Testis (tissue), 2 donors: ENCODE results near the gene FAM98C.

Experiments used
- CTCF ChIP-seq, 3 experiments: fragments of 450-650 bp in 2 of 3; fragments of 200-600 bp in 1 of 3; sonication (generic) in 1 of 3; IDR thresholded peaks; one replicate each; pipeline ENCODE4 v1.5.1; 2016 to 2019; ENCODE audit warnings: antibody characterized with exemption in 3 of 3, mild to moderate bottlenecking in 2 of 3, moderate library complexity in 1 of 3
- POLR2A ChIP-seq: fragments of 450-650 bp; IDR thresholded peaks from one replicate; pipeline ENCODE4 v1.6.1; 2017; ENCODE audit warnings: antibody characterized with exemption, mild to moderate bottlenecking, moderate library complexity

- TF ChIP-seq CTCF (IDR thresholded peaks at IDR 0.05) = no peak
- TF ChIP-seq POLR2A = no peak
These were observed 33.3 kb upstream of the FAM98C start for GRCh38 chr19:38369584-38369983.
